Upper lobe of left lung (tissue), 4 donors: ENCODE measurements around the gene SCFD2.

ENCODE experiments used
- EP300 ChIP-seq, 4 donors: sonication (generic); formaldehyde crosslinking; IDR thresholded peaks; one replicate each; pipeline ENCODE4 v1.5.1; 2017; ENCODE audit warnings: antibody characterized with exemption in 4 of 4, control low read depth in 2 of 4
- POLR2A ChIP-seq, 4 donors: fragments of 450-650 bp; IDR thresholded peaks; one replicate each; pipeline ENCODE4 v1.5.1; 2016 to 2017; ENCODE audit warnings: antibody characterized with exemption in 4 of 4, mild to moderate bottlenecking in 2 of 4
- TF ChIP-seq, protein P1 (sequence below), 6 experiments: fragments of 450-650 bp in 4 of 6; fragments of 200-600 bp in 2 of 6; sonication (generic) in 2 of 6; IDR thresholded peaks; one replicate each; pipeline ENCODE4 v1.5.1; 2016 to 2019; ENCODE audit warnings: antibody characterized with exemption in 6 of 6

DNA sequence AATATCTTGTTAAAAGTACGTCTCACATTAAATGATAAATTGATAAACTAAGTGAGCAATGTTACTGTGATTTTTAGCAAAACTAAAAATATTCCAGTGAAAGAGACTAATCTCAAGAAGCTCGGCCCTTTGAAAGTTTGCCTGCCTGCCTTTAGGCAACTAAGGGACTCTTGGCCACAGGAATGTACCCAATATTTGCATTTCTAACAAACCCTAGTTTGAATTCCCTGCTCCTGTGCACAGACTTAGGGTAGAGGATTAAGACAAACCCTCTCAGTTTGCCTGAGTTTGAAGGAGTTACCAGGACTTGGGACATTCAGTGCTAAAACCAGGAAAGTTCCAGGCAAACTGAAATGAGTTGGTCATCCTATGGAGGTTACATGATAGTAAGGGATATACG, 157.1 kb downstream of the SCFD2 start:
- TF ChIP-seq EP300 (IDR thresholded peaks at IDR 0.05): no peak
- TF ChIP-seq POLR2A (IDR thresholded peaks at IDR 0.05): no peak
- TF ChIP-seq, protein P1, sequence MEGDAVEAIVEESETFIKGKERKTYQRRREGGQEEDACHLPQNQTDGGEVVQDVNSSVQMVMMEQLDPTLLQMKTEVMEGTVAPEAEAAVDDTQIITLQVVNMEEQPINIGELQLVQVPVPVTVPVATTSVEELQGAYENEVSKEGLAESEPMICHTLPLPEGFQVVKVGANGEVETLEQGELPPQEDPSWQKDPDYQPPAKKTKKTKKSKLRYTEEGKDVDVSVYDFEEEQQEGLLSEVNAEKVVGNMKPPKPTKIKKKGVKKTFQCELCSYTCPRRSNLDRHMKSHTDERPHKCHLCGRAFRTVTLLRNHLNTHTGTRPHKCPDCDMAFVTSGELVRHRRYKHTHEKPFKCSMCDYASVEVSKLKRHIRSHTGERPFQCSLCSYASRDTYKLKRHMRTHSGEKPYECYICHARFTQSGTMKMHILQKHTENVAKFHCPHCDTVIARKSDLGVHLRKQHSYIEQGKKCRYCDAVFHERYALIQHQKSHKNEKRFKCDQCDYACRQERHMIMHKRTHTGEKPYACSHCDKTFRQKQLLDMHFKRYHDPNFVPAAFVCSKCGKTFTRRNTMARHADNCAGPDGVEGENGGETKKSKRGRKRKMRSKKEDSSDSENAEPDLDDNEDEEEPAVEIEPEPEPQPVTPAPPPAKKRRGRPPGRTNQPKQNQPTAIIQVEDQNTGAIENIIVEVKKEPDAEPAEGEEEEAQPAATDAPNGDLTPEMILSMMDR (IDR thresholded peaks at IDR 0.05): no peak
